A673 (cell line): ENCODE results near the gene GINS1. TPM values are rescaled to one million over a fixed set of nuclear protein-coding genes. Genes with fewer than 3 reads are reported as not detected.

ENCODE experiments used
- BruUV-seq: library from RNA; stranded (reverse); fragments of 400-500 nt; replicated peaks from 2 replicates; lab custom pipeline; 2021; lab: Mats Ljungman, UMichigan
- CTCF ChIA-PET: fragments of 300-600 bp; sonication (Branson Sonifier 250); formaldehyde crosslinking; loops from one replicate; lab custom pipeline; 2022; ENCODE audit warnings: antibody characterized with exemption; lab: Charles Lee
- POLR2A ChIA-PET: fragments of 300-600 bp; sonication (Branson Sonifier 250); formaldehyde crosslinking; loops from one replicate; lab custom pipeline; 2022; ENCODE audit warnings: antibody characterized with exemption; ENCODE audit not compliant: low non-redundant PET; lab: Charles Lee
- DNase-seq: peaks from one replicate; pipeline ENCODE4 v3.0.0-alpha.2; 2015; ENCODE audit warnings: low spot score
- H3K27ac ChIP-seq: fragments of 200-600 bp; sonication (generic); 2 replicates; pipeline ENCODE4 v1.5.1; 2016; ENCODE audit warnings: mixed run types, low read depth, mild to moderate bottlenecking, mixed read lengths, antibody characterized with exemption, low read length; ENCODE audit not compliant: poor library complexity, severe bottlenecking
- H3K27me3 ChIP-seq: fragments of 200-600 bp; sonication (generic); replicated peaks from 2 replicates; pipeline ENCODE4 v1.6.1; 2017; ENCODE audit warnings: mixed run types, low read depth, mild to moderate bottlenecking, mixed read lengths, antibody characterized with exemption, low read length; ENCODE audit not compliant: insufficient read depth, poor library complexity
- H3K36me3 ChIP-seq: fragments of 200-600 bp; sonication (generic); 2 replicates; pipeline ENCODE4 v1.6.1; 2016; ENCODE audit warnings: mixed run types, mild to moderate bottlenecking, mixed read lengths, antibody characterized with exemption, low read length; ENCODE audit not compliant: insufficient read depth, poor library complexity, severe bottlenecking
- H3K4me1 ChIP-seq: fragments of 200-600 bp; sonication (generic); 2 replicates; pipeline ENCODE4 v1.6.1; 2017; ENCODE audit warnings: mixed run types, mild to moderate bottlenecking, mixed read lengths, antibody characterized with exemption, low read length; ENCODE audit not compliant: insufficient read depth, poor library complexity, severe bottlenecking
- H3K4me3 ChIP-seq: fragments of 200-600 bp; sonication (generic); 2 replicates; pipeline ENCODE4 v1.5.1; 2016; ENCODE audit warnings: low read depth, mixed run types, mild to moderate bottlenecking, mixed read lengths, low read length; ENCODE audit not compliant: poor library complexity, severe bottlenecking
- H3K9me3 ChIP-seq: fragments of 200-600 bp; sonication (generic); 2 replicates; pipeline ENCODE4 v1.6.1; 2016; ENCODE audit warnings: mixed run types, low read depth, mild to moderate bottlenecking, mixed read lengths, antibody characterized with exemption, low read length; ENCODE audit not compliant: poor library complexity, severe bottlenecking
- CTCF ChIP-seq: fragments of 300-800, 200-600 bp; sonication (generic); conservative IDR thresholded peaks from 2 replicates; pipeline ENCODE4 v1.5.1; 2017; ENCODE audit warnings: low read depth, mild to moderate bottlenecking, antibody characterized with exemption, low read length, moderate library complexity, mixed read lengths
- EZH2 ChIP-seq: fragments of 200-600 bp; sonication (generic); IDR thresholded peaks from 2 replicates; pipeline ENCODE4 v1.6.1; 2017; ENCODE audit warnings: borderline replicate concordance, low read depth, mild to moderate bottlenecking, mixed read lengths, antibody characterized with exemption, low read length; ENCODE audit not compliant: poor library complexity, severe bottlenecking
- intact Hi-C: fragments of 100-400 bp; cut with micrococcal nuclease; formaldehyde crosslinking; loops from one replicate; pipeline ENCODE4 v1.10.0; 2022; ENCODE audit not compliant: unreplicated experiment
- total RNA-seq: library from RNA; stranded (reverse); gene quantifications from 2 replicates; pipeline ENCODE4 v1.2.3, GENCODE V29; 2021

Gene GINS1
- total RNA-seq, 1 experiment from 2014 or later = 62.6 TPM

GRCh38 chr20:25461281-25461650, 53.8 kb downstream of the GINS1 start:
- intact Hi-C loops = loop anchor here (10.0 kb wide), 1 partner anchor 64 kb away; no protein-coding TSS in a partner anchor
- no peak for DNase-seq
- no peak overlapping the region for H3K4me3 ChIP-seq
- no peaks in the 10 kb centered on the region for H3K4me1 ChIP-seq
- no peak for TF ChIP-seq CTCF
- no peak for TF ChIP-seq EZH2
- H3K36me3 ChIP-seq = peaks cover 42% of the 10 kb centered on the region
- H3K9me3 ChIP-seq = no peaks in the 10 kb centered on the region
- ChIA-PET CTCF (no interaction called here), POLR2A (interaction anchor here (0.6 kb wide), 1 partner anchor 54 kb away, joined by 4 read pairs; the partner anchor contains the start of gene GINS1)
- H3K27ac ChIP-seq = no peak overlapping the region
- no peaks in the 10 kb centered on the region for H3K27me3 ChIP-seq
- no TSS peak for BruUV-seq

GRCh38 chr20:25461786-25462545, 54.5 kb downstream of the GINS1 start:
- POLR2A ChIA-PET = no interaction called here

More at GRCh38 chr20:25461786-25462545, 54.5 kb downstream of the GINS1 start:
- Histone ChIP-seq H3K4me1 (no peaks in the 10 kb centered on the region), H3K36me3 (peaks cover 45% of the 10 kb centered on the region), H3K9me3 (no peaks in the 10 kb centered on the region), H3K27ac (no peak overlapping the region), H3K4me3 (no peak overlapping the region), H3K27me3 (no peaks in the 10 kb centered on the region)
- no peak for DNase-seq
- BruUV-seq = no TSS peak
- CTCF ChIA-PET = no interaction called here
- intact Hi-C loops = loop anchor here (10.0 kb wide), 1 partner anchor 63 kb away; no protein-coding TSS in a partner anchor
- TF ChIP-seq CTCF = no peak
- no peak for TF ChIP-seq EZH2
